Measurements from ENCODE around the gene PRDM15.

PRDM15 gene

DNA sequence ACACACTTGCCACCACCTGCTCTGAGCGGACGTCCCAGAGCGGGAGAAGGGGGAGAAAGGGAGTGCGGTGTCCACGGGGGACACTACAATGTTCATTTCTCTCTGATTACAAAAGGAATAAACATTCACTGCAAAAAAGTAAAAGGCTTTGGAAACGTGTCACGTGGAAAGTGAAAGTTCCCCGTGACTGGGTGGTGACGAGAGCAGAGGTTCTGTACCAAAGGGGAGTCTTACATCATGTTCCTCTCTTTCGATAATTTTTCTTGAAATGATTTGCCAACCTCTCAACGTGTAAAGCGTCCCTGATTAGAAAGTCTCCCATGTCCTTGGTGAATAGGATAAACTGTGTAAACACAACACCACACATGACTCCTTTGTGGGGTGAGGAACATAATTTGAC, 22.0 kb upstream of the PRDM15 start:
- Histone ChIP-seq H3K9me3 (ENCODE audit: insufficient read depth, low read depth, low read length) (no peaks in the 10 kb centered on the region), H2AFZ (ENCODE audit: insufficient read depth, low read length, poor library complexity) (no peak overlapping the region), H4K8ac (ENCODE audit: low read depth, low read length) (no peak overlapping the region), H2BK120ac (ENCODE audit: insufficient read depth, low read length, poor library complexity) (no peak overlapping the region), H4K12ac (ENCODE audit: low read depth, low read length) (no peak overlapping the region), H3K23ac (ENCODE audit: low read length) (no peak overlapping the region), H3K9ac (ENCODE audit: low read length) (no peak overlapping the region), H4K91ac (ENCODE audit: low read depth, low read length) (no peak overlapping the region), H3K27ac (ENCODE audit: low read depth, low read length) (no peak overlapping the region), H3K4me1 (ENCODE audit: control insufficient read depth in 1 of 2, insufficient read depth in 2 of 2, low read length in 2 of 2) (peaks cover 3 to 13% of the 10 kb centered on the region in 2 experiments), H2AK5ac (ENCODE audit: low read length) (no peak overlapping the region), H2BK5ac (ENCODE audit: low read depth, low read length, poor library complexity) (no peak overlapping the region), H3K27me3 (ENCODE audit: insufficient read depth, low read length) (no peaks in the 10 kb centered on the region), H3K14ac (ENCODE audit: low read length) (no peak overlapping the region), H2BK12ac (ENCODE audit: low read length) (no peak overlapping the region), H3K18ac (ENCODE audit: low read length) (no peak overlapping the region), H3K4me2 (ENCODE audit: low read length) (no peak overlapping the region), H3K79me2 (ENCODE audit: control insufficient read depth, insufficient read depth, low read length, poor library complexity) (no peaks in the 10 kb centered on the region), H3K4me3 (ENCODE audit: low read depth, low read length) (no peak overlapping the region), H3K36me3 (ENCODE audit: control insufficient read depth in 1 of 2, insufficient read depth in 2 of 2, low read length in 2 of 2) (no peaks in the 10 kb centered on the region), H3K79me1 (ENCODE audit: low read length) (no peaks in the 10 kb centered on the region), H3K4ac (ENCODE audit: low read depth, low read length) (no peak overlapping the region)
- WGBS (ENCODE audit: extremely low coverage, insufficient coverage, insufficient read length), result no CpG with 5 or more reads among the region's 12 CpGs
- peak in 1 of 2 donors; percentile 17 for DNase-seq

DNA sequence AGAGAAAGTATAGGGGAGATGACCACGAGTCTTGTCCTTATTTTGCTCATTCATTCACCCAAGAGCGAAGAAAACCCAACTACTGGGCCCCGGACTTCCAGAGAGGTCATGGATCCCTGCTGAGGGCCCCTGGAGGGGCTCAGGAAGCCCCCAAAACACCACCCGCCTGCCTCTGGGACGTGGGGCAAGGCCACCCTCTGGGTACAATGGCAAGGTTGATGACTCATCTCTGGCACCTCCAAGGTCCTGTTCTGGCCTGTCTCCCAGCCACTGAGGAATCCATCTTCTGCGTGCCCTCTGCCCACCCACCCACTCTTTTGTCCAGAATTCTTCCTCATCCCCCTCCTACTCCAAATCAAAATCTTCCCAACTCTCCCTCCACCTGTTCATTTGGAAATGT, 21.3 kb upstream of the PRDM15 start:
- H3K4ac ChIP-seq (ENCODE audit: low read depth, low read length), result no peak overlapping the region
- H3K27ac ChIP-seq (ENCODE audit: low read depth, low read length), result no peak overlapping the region
- H2AK5ac ChIP-seq (ENCODE audit: low read length), result no peak overlapping the region
- DNase-seq, result no peak
- no peak overlapping the region for H4K91ac ChIP-seq (ENCODE audit: low read depth, low read length)
- no CpG with 5 or more reads among the region's 6 CpGs for WGBS (ENCODE audit: extremely low coverage, insufficient coverage, insufficient read length)
- H3K14ac ChIP-seq (ENCODE audit: low read length), result no peak overlapping the region
- H3K79me1 ChIP-seq (ENCODE audit: low read length), result peaks cover 3% of the 10 kb centered on the region
- no peaks in the 10 kb centered on the region for H3K27me3 ChIP-seq (ENCODE audit: insufficient read depth, low read length)
- H3K9ac ChIP-seq (ENCODE audit: low read length), result no peak overlapping the region
- H2BK120ac ChIP-seq (ENCODE audit: insufficient read depth, low read length, poor library complexity), result no peak overlapping the region
- H2AFZ ChIP-seq (ENCODE audit: insufficient read depth, low read length, poor library complexity), result no peak overlapping the region
- no peak overlapping the region for H4K12ac ChIP-seq (ENCODE audit: low read depth, low read length)
- H3K36me3 ChIP-seq (ENCODE audit: control insufficient read depth in 1 of 2, insufficient read depth in 2 of 2, low read length in 2 of 2), result no peaks in the 10 kb centered on the region
- no peaks in the 10 kb centered on the region for H3K79me2 ChIP-seq (ENCODE audit: control insufficient read depth, insufficient read depth, low read length, poor library complexity)
- no peak overlapping the region for H3K23ac ChIP-seq (ENCODE audit: low read length)
- H3K4me3 ChIP-seq (ENCODE audit: low read depth, low read length), result no peak overlapping the region
- H3K4me2 ChIP-seq (ENCODE audit: low read length), result no peak overlapping the region
- no peak overlapping the region for H3K18ac ChIP-seq (ENCODE audit: low read length)
- no peak overlapping the region for H4K8ac ChIP-seq (ENCODE audit: low read depth, low read length)
- no peak overlapping the region for H2BK5ac ChIP-seq (ENCODE audit: low read depth, low read length, poor library complexity)
- H3K4me1 ChIP-seq (ENCODE audit: control insufficient read depth in 1 of 2, insufficient read depth in 2 of 2, low read length in 2 of 2), result peaks cover 6 to 16% of the 10 kb centered on the region in 2 experiments
- H2BK12ac ChIP-seq (ENCODE audit: low read length), result no peak overlapping the region
- no peaks in the 10 kb centered on the region for H3K9me3 ChIP-seq (ENCODE audit: insufficient read depth, low read depth, low read length)

DNA sequence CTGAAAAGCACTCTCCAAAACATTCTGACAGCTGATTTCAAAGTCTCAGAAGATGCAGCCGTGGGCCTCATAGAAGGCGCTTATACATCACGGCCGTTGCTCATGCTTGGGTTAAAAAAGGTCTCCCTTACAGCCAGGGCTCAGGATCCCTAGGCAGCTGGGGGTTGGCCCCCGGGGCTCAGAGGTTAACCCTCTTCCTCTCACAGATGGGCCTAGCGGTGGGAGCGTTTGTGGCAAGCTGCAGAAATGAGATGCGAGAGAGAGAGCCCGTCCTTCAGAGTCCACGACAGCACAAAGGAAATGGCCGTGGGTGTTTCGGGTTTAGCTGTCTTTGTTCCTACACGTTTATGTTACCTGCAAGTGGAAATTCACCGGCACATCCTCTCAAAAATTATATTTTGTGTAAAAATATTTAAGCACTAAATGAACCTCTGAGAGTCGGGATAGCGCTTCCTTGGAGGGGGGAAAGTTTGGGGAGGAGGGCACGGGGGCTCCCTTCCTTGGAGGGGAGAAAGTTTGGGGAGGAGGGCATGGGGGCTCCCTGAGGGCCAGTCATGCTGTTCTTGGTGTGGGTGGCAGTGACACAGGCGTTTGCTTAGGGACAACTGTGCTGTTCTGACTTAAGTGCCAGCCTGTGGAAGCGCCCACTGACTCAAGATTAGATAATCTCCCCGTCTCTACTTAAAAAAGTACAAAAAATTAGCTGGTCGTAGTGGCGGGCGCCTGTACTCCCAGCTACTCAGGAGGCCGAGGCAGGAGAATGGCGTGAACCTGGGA, 20.5 kb upstream of the PRDM15 start:
- Histone ChIP-seq H4K12ac (ENCODE audit: low read depth, low read length) (no peak overlapping the region), H3K23ac (ENCODE audit: low read length) (no peak overlapping the region), H3K27me3 (ENCODE audit: insufficient read depth, low read length) (no peaks in the 10 kb centered on the region), H4K8ac (ENCODE audit: low read depth, low read length) (no peak overlapping the region), H3K9ac (ENCODE audit: low read length) (no peak overlapping the region), H2BK120ac (ENCODE audit: insufficient read depth, low read length, poor library complexity) (no peak overlapping the region), H3K18ac (ENCODE audit: low read length) (no peak overlapping the region), H4K91ac (ENCODE audit: low read depth, low read length) (no peak overlapping the region), H3K79me1 (ENCODE audit: low read length) (peaks cover 3% of the 10 kb centered on the region), H3K4me1 (ENCODE audit: control insufficient read depth in 1 of 2, insufficient read depth in 2 of 2, low read length in 2 of 2) (peaks cover 9 to 23% of the 10 kb centered on the region in 2 experiments), H2BK12ac (ENCODE audit: low read length) (no peak overlapping the region), H3K4ac (ENCODE audit: low read depth, low read length) (no peak overlapping the region), H3K4me2 (ENCODE audit: low read length) (no peak overlapping the region), H3K79me2 (ENCODE audit: control insufficient read depth, insufficient read depth, low read length, poor library complexity) (no peaks in the 10 kb centered on the region), H2AFZ (ENCODE audit: insufficient read depth, low read length, poor library complexity) (no peak overlapping the region), H3K36me3 (ENCODE audit: control insufficient read depth in 1 of 2, insufficient read depth in 2 of 2, low read length in 2 of 2) (no peaks in the 10 kb centered on the region), H3K4me3 (ENCODE audit: low read depth, low read length) (no peak overlapping the region), H2BK5ac (ENCODE audit: low read depth, low read length, poor library complexity) (no peak overlapping the region), H3K9me3 (ENCODE audit: insufficient read depth, low read depth, low read length) (no peaks in the 10 kb centered on the region), H2AK5ac (ENCODE audit: low read length) (no peak overlapping the region), H3K27ac (ENCODE audit: low read depth, low read length) (no peak overlapping the region), H3K14ac (ENCODE audit: low read length) (no peak overlapping the region)
- WGBS (ENCODE audit: extremely low coverage, insufficient coverage, insufficient read length), result no CpG with 5 or more reads among the region's 25 CpGs
- no peak for DNase-seq

DNA sequence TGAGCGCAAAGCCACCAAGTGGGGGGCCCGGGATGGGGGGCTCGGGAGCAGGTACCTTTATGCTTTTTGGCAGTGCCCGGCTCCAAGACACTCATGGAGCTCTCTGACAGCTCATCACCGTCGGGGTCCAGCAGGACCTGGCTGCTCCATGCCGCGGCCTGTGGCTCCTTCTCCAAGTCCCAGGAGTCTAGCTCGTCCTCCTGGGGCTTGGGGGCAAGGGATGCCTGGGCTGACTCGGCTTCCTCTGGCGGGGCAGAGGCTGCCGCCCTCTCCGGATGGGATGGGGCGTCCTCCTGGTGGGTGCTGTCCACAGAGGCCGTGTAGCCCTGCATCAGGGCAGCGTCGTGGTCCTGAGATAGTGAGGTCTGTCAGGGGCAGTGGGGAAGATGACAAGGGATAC, 19.9 kb upstream of the PRDM15 start:
- no peak for DNase-seq
- Histone ChIP-seq H3K27ac (ENCODE audit: low read depth, low read length) (no peak overlapping the region), H3K79me2 (ENCODE audit: control insufficient read depth, insufficient read depth, low read length, poor library complexity) (no peaks in the 10 kb centered on the region), H2AK5ac (ENCODE audit: low read length) (no peak overlapping the region), H3K18ac (ENCODE audit: low read length) (no peak overlapping the region), H4K8ac (ENCODE audit: low read depth, low read length) (no peak overlapping the region), H3K4me1 (ENCODE audit: control insufficient read depth in 1 of 2, insufficient read depth in 2 of 2, low read length in 2 of 2) (peaks cover 13 to 28% of the 10 kb centered on the region in 2 experiments), H3K9ac (ENCODE audit: low read length) (no peak overlapping the region), H3K79me1 (ENCODE audit: low read length) (peaks cover 3% of the 10 kb centered on the region), H3K4ac (ENCODE audit: low read depth, low read length) (no peak overlapping the region), H3K36me3 (ENCODE audit: control insufficient read depth in 1 of 2, insufficient read depth in 2 of 2, low read length in 2 of 2) (no peaks in the 10 kb centered on the region), H2AFZ (ENCODE audit: insufficient read depth, low read length, poor library complexity) (no peak overlapping the region), H3K23ac (ENCODE audit: low read length) (no peak overlapping the region), H3K27me3 (ENCODE audit: insufficient read depth, low read length) (no peaks in the 10 kb centered on the region), H4K91ac (ENCODE audit: low read depth, low read length) (no peak overlapping the region), H3K14ac (ENCODE audit: low read length) (no peak overlapping the region), H3K9me3 (ENCODE audit: insufficient read depth, low read depth, low read length) (no peaks in the 10 kb centered on the region), H2BK12ac (ENCODE audit: low read length) (no peak overlapping the region), H2BK5ac (ENCODE audit: low read depth, low read length, poor library complexity) (no peak overlapping the region), H3K4me3 (ENCODE audit: low read depth, low read length) (no peak overlapping the region), H3K4me2 (ENCODE audit: low read length) (no peak overlapping the region), H2BK120ac (ENCODE audit: insufficient read depth, low read length, poor library complexity) (no peak overlapping the region), H4K12ac (ENCODE audit: low read depth, low read length) (no peak overlapping the region)
- WGBS (ENCODE audit: extremely low coverage, insufficient coverage, insufficient read length), result no CpG with 5 or more reads among the region's 17 CpGs
